ENCODE measurements around the gene TCP11X2. TPM values are rescaled to one million over a fixed set of nuclear protein-coding genes. Genes with fewer than 3 reads are reported as not detected.
"Not testable (repeated sequence)": the region's sequence is repeated elsewhere in the genome, so short reads cannot be mapped to it uniquely, and the experiment has no call there.

TCP11X2 gene
- total and polyA plus RNA-seq, 4 experiments from 2014 or later, result not detected

GRCh38 chrX:102470215-102470614, 1.4 kb downstream of the TCP11X2 start:
- H3K36me3 ChIP-seq (ENCODE audit: insufficient read depth, low read length); H3K4me1 Mint-ChIP-seq; DNase-seq; H3K36me3 Mint-ChIP-seq; H3K4me3 Mint-ChIP-seq; CTCF ChIA-PET (ENCODE audit: partially characterized antibody); H3K4me3 ChIP-seq (ENCODE audit: low read length in 2 of 2); H3K27me3 Mint-ChIP-seq; H3K9me3 Mint-ChIP-seq; POLR2A ChIA-PET (ENCODE audit: partially characterized antibody); H3K27ac ChIP-seq (ENCODE audit: low read depth, low read length); intact Hi-C loops (cut with micrococcal nuclease); H3K9me3 ChIP-seq (ENCODE audit: control insufficient read depth in 1 of 2, low read length in 2 of 2); H3K27ac Mint-ChIP-seq; H3K27me3 ChIP-seq (ENCODE audit: insufficient read depth, low read length); H3K4me1 ChIP-seq (ENCODE audit: insufficient read depth, low read length): not testable (repeated sequence)

- H3K36me3 ChIP-seq (ENCODE audit: insufficient read depth, low read length); H3K9me3 Mint-ChIP-seq; H3K4me3 ChIP-seq (ENCODE audit: low read length in 2 of 2); H3K4me1 ChIP-seq (ENCODE audit: insufficient read depth, low read length); intact Hi-C loops (cut with micrococcal nuclease); H3K27me3 Mint-ChIP-seq; POLR2A ChIA-PET (ENCODE audit: partially characterized antibody); H3K36me3 Mint-ChIP-seq; DNase-seq; H3K27me3 ChIP-seq (ENCODE audit: insufficient read depth, low read length); H3K27ac ChIP-seq (ENCODE audit: low read depth, low read length); H3K4me3 Mint-ChIP-seq; CTCF ChIA-PET (ENCODE audit: partially characterized antibody); H3K4me1 Mint-ChIP-seq; H3K27ac Mint-ChIP-seq; H3K9me3 ChIP-seq (ENCODE audit: control insufficient read depth in 1 of 2, low read length in 2 of 2): not testable (repeated sequence)
Observed at GRCh38 chrX:102458615-102459014, 13.0 kb downstream of the TCP11X2 start.

- H3K4me3 ChIP-seq (ENCODE audit: low read length in 2 of 2); POLR2A ChIA-PET (ENCODE audit: partially characterized antibody); intact Hi-C loops (cut with micrococcal nuclease); DNase-seq; H3K4me1 ChIP-seq (ENCODE audit: insufficient read depth, low read length); H3K27me3 Mint-ChIP-seq; H3K36me3 Mint-ChIP-seq; H3K27ac Mint-ChIP-seq; H3K27me3 ChIP-seq (ENCODE audit: insufficient read depth, low read length); CTCF ChIA-PET (ENCODE audit: partially characterized antibody); H3K9me3 Mint-ChIP-seq; H3K9me3 ChIP-seq (ENCODE audit: control insufficient read depth in 1 of 2, low read length in 2 of 2); H3K4me3 Mint-ChIP-seq; H3K27ac ChIP-seq (ENCODE audit: low read depth, low read length); H3K4me1 Mint-ChIP-seq; H3K36me3 ChIP-seq (ENCODE audit: insufficient read depth, low read length): not testable (repeated sequence)
Observed at GRCh38 chrX:102439908-102440307, 31.7 kb downstream of the TCP11X2 start, which contains the start of gene NXF2B. NXF2B (minus strand) TSS chrX:102440008; CDS start chrX:102380036, 59,972 bp downstream.

- H3K4me1 Mint-ChIP-seq; H3K36me3 Mint-ChIP-seq; intact Hi-C loops (cut with micrococcal nuclease); POLR2A ChIA-PET (ENCODE audit: partially characterized antibody); H3K4me3 Mint-ChIP-seq; H3K9me3 ChIP-seq (ENCODE audit: control insufficient read depth in 1 of 2, low read length in 2 of 2); H3K27ac ChIP-seq (ENCODE audit: low read depth, low read length); DNase-seq; H3K27ac Mint-ChIP-seq; H3K4me3 ChIP-seq (ENCODE audit: low read length in 2 of 2); H3K27me3 ChIP-seq (ENCODE audit: insufficient read depth, low read length); H3K9me3 Mint-ChIP-seq; H3K4me1 ChIP-seq (ENCODE audit: insufficient read depth, low read length); H3K27me3 Mint-ChIP-seq; CTCF ChIA-PET (ENCODE audit: partially characterized antibody); H3K36me3 ChIP-seq (ENCODE audit: insufficient read depth, low read length): not testable (repeated sequence)
Observed at GRCh38 chrX:102414493-102414892, 57.1 kb downstream of the TCP11X2 start.

Other genes with a start within 250 kb of the TCP11X2 start
- not detected for gene NXF2, start 224.6 kb downstream of the TCP11X2 start, total RNA-seq
- gene NXF2, start 224.6 kb downstream of the TCP11X2 start, polyA plus RNA-seq, result not detected
- gene NXF2B, start 31.8 kb downstream of the TCP11X2 start, total RNA-seq, result not detected
- not detected for gene NXF2B, start 31.8 kb downstream of the TCP11X2 start, polyA plus RNA-seq
- not detected for gene TMSB15A, start 44.9 kb upstream of the TCP11X2 start, total RNA-seq
- not detected for gene TMSB15A, start 44.9 kb upstream of the TCP11X2 start, polyA plus RNA-seq
- gene ARMCX5, start 127.7 kb upstream of the TCP11X2 start, total RNA-seq, result 10 to 100 TPM; 10.1 to 12.2 TPM
- gene ARMCX5, start 127.7 kb upstream of the TCP11X2 start, polyA plus RNA-seq, result 10 to 100 TPM; 10.3 to 11.6 TPM
- gene GPRASP1, start 179.7 kb upstream of the TCP11X2 start, total RNA-seq, result 10 to 100 TPM; 51.4 to 51.7 TPM
- gene GPRASP1, start 179.7 kb upstream of the TCP11X2 start, polyA plus RNA-seq, result 1 to 10 TPM; 1.9 to 9.2 TPM
- gene GPRASP2, start 240.6 kb upstream of the TCP11X2 start, total RNA-seq, result 1 to 10 TPM; 2.2 to 3.2 TPM
- gene GPRASP2, start 240.6 kb upstream of the TCP11X2 start, polyA plus RNA-seq, result 1 to 10 TPM; 1.6 to 1.8 TPM
- gene GPRASP3, start 248.9 kb upstream of the TCP11X2 start, total RNA-seq, result 1 to 10 TPM; 2.4 to 3.5 TPM
- gene GPRASP3, start 248.9 kb upstream of the TCP11X2 start, polyA plus RNA-seq, result 1 to 10 TPM in 1 of 2 donors, under 1 TPM in 1; 0.63 to 1.1 TPM

Measured in CD4-positive, alpha-beta memory T cell (primary cell).